Measurements from ENCODE around the gene AMPH. TPM values are rescaled to one million over a fixed set of nuclear protein-coding genes. Genes with fewer than 3 reads are reported as not detected.

Gene AMPH
- total and polyA plus RNA-seq, 8 donors = 0.22 to 6.8 (median 1.3) TPM

GRCh38 chr7:38394660-38395059 is 236.5 kb downstream of the AMPH start:
- H3K36me3 ChIP-seq = no peaks in the 10 kb centered on the region
- H3K4me3 ChIP-seq = no peak overlapping the region
- ATAC-seq = peak in 1 of 4 donors; percentile 36
- H3K27ac ChIP-seq = no peak overlapping the region
- no peaks in the 10 kb centered on the region for H3K9me3 ChIP-seq
- H3K27me3 ChIP-seq = no peaks in the 10 kb centered on the region
- no peak for DNase-seq
- 57 to 74% methylated on average over 4 of the region's 4 CpGs for WGBS, 2 donors
- no peaks in the 10 kb centered on the region for H3K4me1 ChIP-seq
- TF ChIP-seq CTCF (IDR thresholded peaks at IDR 0.05) = no peak
- intact Hi-C loops (cut with DNase I) = no loop called here
- no peak for FAIRE-seq

- FAIRE-seq = no peak
- H3K4me1 ChIP-seq = no peaks in the 10 kb centered on the region
Measured at GRCh38 chr7:38393874-38394273, 237.3 kb downstream of the AMPH start.

GRCh38 chr7:38391751-38392150 is 239.4 kb downstream of the AMPH start:
- TF ChIP-seq CTCF (IDR thresholded peaks at IDR 0.05) = no peak
- FAIRE-seq (no peak), ATAC-seq (no peak), DNase-seq (no peak)
- intact Hi-C loops (cut with DNase I) = no loop called here
- Histone ChIP-seq H3K4me3 (no peak overlapping the region), H3K27me3 (no peaks in the 10 kb centered on the region), H3K36me3 (no peaks in the 10 kb centered on the region), H3K9me3 (no peaks in the 10 kb centered on the region), H3K4me1 (no peaks in the 10 kb centered on the region), H3K27ac (no peak overlapping the region)
- 82 to 85% methylated on average over 10 to 13 of the region's 13 CpGs for WGBS, 2 donors

More at GRCh38 chr7:38393874-38394273, 237.3 kb downstream of the AMPH start:
- intact Hi-C loops (cut with DNase I) = no loop called here
- no peak for TF ChIP-seq CTCF (IDR thresholded peaks at IDR 0.05)
- DNase-seq (no peak), ATAC-seq (no peak)
- no peak overlapping the region for H3K4me3 ChIP-seq
- no peaks in the 10 kb centered on the region for H3K9me3 ChIP-seq
- H3K27ac ChIP-seq = no peak overlapping the region
- no peaks in the 10 kb centered on the region for H3K27me3 ChIP-seq
- 66 to 84% methylated on average over 5 of the region's 5 CpGs for WGBS, 2 donors
- H3K36me3 ChIP-seq = no peaks in the 10 kb centered on the region

GRCh38 chr7:38385682-38386081 is 245.5 kb downstream of the AMPH start:
- H3K4me1 ChIP-seq = no peaks in the 10 kb centered on the region
- H3K36me3 ChIP-seq = no peaks in the 10 kb centered on the region
- intact Hi-C loops (cut with DNase I) = no loop called here
- no peak for DNase-seq
- H3K9me3 ChIP-seq = no peaks in the 10 kb centered on the region
- no peak overlapping the region for H3K4me3 ChIP-seq
- no peak for TF ChIP-seq CTCF (IDR thresholded peaks at IDR 0.05)
- ATAC-seq = no peak
- no peaks in the 10 kb centered on the region for H3K27me3 ChIP-seq
- H3K27ac ChIP-seq = no peak overlapping the region
- no peak for FAIRE-seq

GRCh38 chr7:38383281-38383680 is 247.9 kb downstream of the AMPH start:
- Histone ChIP-seq H3K4me3 (no peak overlapping the region), H3K27ac (no peak overlapping the region), H3K9me3 (no peaks in the 10 kb centered on the region), H3K27me3 (no peaks in the 10 kb centered on the region), H3K4me1 (no peaks in the 10 kb centered on the region), H3K36me3 (no peaks in the 10 kb centered on the region)
- DNase-seq (no peak), FAIRE-seq (no peak), ATAC-seq (peak in 2 of 4 donors; percentile 70 to 75)
- intact Hi-C loops (cut with DNase I) = no loop called here
- TF ChIP-seq CTCF (IDR thresholded peaks at IDR 0.05) = no peak
- 70 to 76% methylated on average over 9 of the region's 9 CpGs for WGBS, 2 donors
